Stimulated activated CD8-positive, alpha-beta memory T cell treated with anti-CD3 and anti-CD28 coated beads, Interleukin-2, amount 100 ng/mL, for 1 hour (primary cell): ENCODE results near the gene TNFSF9.
"Not testable (repeated sequence)": the region's sequence is repeated elsewhere in the genome, so short reads cannot be mapped to it uniquely, and the experiment has no call there.

Source experiments
- DNase-seq, 2 donors: peaks; one replicate each; pipeline ENCODE4 v3.0.0-alpha.2; 2020; ENCODE audit warnings: low read depth in 2 of 2

The TNFSF9 gene

GRCh38 chr19:6572217-6572616, 41.4 kb downstream of the TNFSF9 start:
- no peak for DNase-seq

DNA sequence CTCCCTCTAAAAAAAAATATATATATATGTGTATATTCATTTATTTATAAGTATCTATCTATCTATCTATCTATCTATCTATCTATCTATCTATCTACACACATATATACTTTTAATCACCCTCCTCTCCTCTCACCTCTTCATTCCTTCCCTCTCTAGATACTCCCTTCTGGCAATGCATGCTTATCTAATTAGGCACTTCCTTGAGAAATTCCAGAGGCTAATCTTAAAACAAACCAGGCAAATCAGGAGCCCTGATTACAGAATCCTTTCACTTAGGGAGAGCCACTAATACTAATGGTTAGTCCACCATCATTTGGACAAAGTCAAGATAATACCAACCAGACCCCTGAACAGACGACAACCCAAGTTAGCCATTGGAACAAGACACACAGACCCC, 42.5 kb downstream of the TNFSF9 start:
- DNase-seq: no peak

DNA sequence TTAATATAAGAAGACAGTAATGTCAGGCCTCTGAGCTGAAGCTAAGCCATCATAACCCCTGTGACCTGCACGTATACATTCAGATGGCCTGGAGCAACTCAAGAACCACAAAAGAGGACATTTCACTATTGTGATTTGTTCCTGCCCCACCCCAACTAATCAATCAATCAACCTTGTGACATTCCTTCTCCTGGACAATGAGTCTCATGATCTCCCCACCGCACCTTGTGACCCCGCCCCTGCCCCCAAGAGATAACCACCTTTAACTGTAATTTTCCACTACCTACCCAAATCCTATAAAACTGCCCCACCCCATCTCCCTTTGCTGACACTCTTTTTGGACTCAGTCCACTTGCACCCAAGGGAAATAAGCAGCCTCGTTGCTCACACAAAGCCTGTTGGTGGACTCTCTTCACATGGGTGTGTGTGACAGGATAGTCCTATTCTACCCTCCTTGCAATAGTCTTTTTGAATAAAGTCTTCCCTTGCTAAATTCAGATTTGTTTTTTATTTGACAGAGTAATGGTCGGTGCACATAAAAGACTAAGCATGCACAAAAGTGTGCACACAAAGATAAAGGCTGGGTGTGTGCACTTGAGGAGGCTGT, 46.1 kb downstream of the TNFSF9 start:
- no peak for DNase-seq

DNA sequence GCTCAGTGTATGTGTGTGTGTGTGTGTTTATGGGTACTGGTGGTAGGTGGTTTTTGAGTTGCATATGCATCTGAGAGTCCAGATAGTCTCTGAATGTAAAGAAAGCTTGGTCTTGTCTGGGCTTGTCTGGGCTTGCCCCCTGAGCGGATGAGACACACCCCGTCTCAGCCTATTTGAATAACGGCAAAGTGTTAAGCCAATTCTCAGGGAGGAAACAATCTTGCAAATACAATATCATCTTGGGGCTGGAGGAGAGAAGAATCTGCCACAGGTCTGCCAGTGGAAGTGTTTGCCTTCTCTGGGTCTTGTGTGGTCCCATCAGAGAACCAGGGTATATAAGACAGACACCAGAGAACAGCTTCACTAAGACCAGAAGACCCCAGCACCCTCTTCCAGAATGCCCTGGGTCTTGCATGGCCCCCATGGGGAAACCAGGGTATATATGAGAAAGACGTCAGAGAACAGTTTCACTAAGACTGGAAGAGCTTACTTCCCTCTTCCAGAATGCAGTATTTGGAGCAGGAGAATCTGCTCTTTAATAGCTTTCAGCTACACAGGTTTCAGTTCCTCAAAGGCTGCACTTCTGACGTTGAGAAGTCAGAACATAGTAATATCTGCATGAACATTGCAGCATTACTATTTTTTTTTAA, 46.8 kb downstream of the TNFSF9 start:
- DNase-seq: no peak

GRCh38 chr19:6579450-6580178, 48.8 kb downstream of the TNFSF9 start:
- DNase-seq: no peak

DNA sequence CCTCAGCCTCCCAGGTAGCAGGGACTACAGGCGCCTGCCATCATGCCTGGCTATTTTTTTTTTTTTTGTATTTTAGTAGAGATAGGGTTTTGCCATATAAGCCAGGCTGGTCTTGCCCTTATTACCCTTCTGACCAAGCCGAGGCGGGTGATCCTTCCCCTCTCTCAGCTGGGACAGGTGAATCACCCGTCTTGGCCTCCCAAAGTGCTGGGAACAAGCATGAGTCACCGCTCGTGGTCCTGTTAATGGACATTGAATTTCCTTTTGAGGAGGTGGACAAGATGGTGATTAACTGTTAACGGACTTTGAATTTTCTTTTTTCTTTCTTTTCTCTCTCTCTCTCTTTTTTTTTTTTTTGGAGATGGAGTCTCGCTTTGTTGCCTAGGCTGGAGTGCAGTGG, 49.5 kb downstream of the TNFSF9 start:
- no peak for DNase-seq

- DNase-seq: not testable (repeated sequence)
Measured at GRCh38 chr19:6582515-6583484, 52.0 kb downstream of the TNFSF9 start.
